ENCODE results near the gene RPF1. TPM values are rescaled to one million over a fixed set of nuclear protein-coding genes. Genes with fewer than 3 reads are reported as not detected.
A peak's percentile ranks its signal among the peaks of the same experiment; 100 is the strongest.
"Not testable (repeated sequence)": the region's sequence is repeated elsewhere in the genome, so short reads cannot be mapped to it uniquely, and the experiment has no call there.

Gene RPF1, protein sequence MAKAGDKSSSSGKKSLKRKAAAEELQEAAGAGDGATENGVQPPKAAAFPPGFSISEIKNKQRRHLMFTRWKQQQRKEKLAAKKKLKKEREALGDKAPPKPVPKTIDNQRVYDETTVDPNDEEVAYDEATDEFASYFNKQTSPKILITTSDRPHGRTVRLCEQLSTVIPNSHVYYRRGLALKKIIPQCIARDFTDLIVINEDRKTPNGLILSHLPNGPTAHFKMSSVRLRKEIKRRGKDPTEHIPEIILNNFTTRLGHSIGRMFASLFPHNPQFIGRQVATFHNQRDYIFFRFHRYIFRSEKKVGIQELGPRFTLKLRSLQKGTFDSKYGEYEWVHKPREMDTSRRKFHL
- 68.0 and 68.2 TPM in 2 replicates for total RNA-seq (2014; rRNA removed; shearing (Covaris generic))
- 39.4 and 43.7 TPM in 2 replicates for polyA plus RNA-seq (2015; cell fraction: cytosol; rRNA removed)
- polyA plus RNA-seq (2015; cell fraction: nucleus; rRNA removed): 19.6 and 27.0 TPM in 2 replicates

DNA sequence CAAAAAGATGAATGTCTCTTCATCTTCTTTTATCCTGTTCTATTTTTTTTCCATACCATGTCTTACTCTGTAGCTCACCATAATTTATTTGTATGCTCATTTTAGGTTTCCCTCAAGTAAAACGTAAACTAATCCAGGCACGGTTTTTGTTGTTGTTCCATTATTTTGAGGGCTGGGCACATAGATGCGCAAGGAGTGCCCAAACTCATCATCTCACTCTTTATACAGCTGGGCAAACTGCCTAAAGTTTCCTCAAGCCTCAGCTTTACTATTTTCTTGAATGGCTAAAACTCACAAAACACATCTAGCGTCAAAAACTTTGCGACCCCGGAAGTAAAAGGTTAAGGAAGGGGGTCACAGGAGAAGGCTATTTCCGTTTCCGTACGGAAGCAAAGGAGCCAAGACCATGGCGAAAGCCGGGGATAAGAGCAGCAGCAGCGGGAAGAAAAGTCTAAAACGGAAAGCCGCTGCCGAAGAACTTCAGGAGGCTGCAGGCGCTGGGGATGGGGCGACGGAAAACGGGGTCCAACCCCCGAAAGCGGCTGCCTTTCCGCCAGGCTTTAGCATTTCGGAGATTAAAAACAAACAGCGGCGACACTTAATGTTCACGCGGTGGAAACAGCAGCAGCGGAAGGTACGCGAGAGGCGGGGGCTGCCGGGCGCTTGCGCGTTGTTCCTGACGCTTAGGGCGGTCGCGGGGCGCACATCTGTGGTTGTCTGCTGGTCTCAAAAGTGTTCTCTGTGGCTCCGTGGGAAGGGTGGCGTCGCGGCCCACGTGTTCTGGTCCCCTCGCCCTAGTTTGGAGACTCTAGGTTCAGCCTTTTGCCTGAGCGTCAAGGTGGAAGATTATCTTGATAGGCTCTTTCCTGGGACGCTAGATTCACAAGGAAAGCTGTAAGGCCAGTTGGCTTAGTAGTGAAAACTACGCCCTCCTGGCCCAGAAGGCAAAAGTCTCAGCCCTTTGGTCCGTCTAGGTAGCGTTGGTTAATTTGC is at the start of gene RPF1:
Gene RPF1, plus strand, starts transcription at position 391 of the 993 bp plus-strand sequence. Its CDS starts 16 bp downstream, at position 407.
- in situ Hi-C loops (cut with HindIII; ENCODE audit: low pct_unique_long_range_greater_than_20kb, low sequenced_read_pairs): no loop called here
- DNase-seq (ENCODE audit: low read depth, low spot score): peak; percentile 85

DNA sequence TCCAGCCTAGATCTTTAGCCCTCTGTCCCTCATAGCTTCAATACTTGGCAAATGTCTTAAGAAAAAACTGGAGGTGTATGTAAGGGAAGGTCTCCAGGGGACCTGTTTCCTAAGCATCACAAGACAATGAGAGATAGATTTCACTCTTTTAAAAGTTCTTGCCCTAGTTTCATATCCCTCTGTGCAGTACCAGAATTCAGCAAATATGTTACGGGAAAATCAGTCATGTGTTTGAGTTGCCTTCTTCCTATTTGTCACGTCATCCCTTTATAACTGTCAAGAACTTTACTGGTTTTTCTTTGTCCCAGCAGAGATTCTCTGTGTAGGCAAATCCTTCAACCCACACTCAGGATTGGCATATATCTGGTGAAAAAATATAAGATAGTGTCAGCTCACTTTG is 48.5 kb upstream of the RPF1 start:
- in situ Hi-C loops (cut with HindIII; ENCODE audit: low pct_unique_long_range_greater_than_20kb, low sequenced_read_pairs): loop anchor here (25.0 kb wide), 1 partner anchor 182 kb away; no protein-coding TSS in a partner anchor

DNA sequence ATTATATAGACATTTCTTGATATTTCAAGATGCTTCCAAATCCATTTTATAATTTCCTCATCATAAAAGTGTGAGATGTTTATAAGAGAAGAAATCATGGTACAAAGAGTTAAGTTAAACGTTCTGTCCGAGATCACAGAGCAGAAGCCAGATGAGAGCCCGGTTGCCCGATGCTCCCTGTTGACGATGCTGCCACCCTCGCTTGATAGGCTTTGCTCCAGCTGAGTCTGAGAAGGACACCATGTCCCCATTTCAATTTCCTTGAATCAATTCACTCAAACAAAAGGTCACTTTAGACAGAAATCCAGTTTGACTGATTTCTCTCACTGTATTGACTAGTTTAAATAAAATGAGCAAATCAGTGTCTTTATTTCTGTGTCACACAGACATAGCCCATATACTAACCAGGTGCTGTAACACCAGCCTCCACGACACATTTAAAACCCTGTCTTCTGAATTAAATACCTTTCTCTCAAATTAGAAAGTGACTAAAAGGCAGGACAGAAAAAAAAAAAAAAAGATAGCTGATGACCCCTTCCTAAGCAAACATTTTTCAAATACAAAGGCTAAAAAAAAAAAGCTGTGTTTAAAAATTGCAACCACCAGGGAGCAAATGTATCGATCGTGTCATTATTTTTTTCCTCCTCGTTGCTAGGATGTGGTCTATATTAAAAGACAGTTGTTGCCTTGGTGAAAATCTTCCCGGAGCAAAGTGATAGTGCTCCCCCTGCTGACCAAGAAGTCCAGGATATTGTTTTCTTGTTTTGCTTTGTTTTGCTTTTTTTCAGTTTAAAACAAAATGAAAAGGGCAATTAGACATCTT is 45.6 kb upstream of the RPF1 start:
- in situ Hi-C loops (cut with HindIII; ENCODE audit: low pct_unique_long_range_greater_than_20kb, low sequenced_read_pairs): loop anchor here (25.0 kb wide), 1 partner anchor 179 kb away; no protein-coding TSS in a partner anchor
- DNase-seq (ENCODE audit: low read depth, low spot score): peak; percentile 81

More for the DNA sequence above, 48.5 kb upstream of the RPF1 start:
- no peak for DNase-seq (ENCODE audit: low read depth, low spot score)

DNA sequence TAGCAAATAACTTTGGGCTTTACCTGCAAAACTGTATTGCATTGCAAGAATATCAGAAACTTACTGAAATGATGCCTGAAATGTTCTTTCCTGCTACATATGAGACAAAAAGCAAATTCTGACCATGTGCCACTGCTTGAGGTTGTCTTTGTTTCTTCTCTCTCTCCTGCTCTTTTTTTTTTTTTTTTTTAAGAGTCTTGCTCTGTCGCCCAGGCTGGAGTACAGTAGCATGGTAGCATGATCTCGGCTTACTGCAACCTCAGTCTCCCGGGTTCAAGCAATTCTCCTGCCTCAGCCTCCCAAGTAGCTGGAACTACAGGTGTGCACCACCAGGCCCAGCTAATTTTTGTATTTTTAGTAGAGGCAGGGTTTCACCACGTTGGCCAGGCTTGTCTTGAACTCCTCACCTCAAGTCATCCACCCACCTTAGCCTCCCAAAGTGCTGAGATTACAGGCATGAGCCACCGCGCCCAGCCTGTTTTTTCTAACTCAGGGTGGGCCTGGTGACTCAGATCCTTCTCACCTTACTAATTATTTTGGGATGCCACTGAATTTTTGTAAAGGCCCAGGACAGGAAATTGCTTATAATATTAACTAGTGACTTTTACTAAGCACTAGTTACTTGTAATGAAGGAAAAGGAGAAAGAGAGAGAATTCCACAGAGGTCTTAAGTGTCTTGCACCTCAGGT is 44.8 kb upstream of the RPF1 start:
- in situ Hi-C loops (cut with HindIII; ENCODE audit: low pct_unique_long_range_greater_than_20kb, low sequenced_read_pairs): loop anchor here (25.0 kb wide), 1 partner anchor 178 kb away; no protein-coding TSS in a partner anchor
- DNase-seq (ENCODE audit: low read depth, low spot score): no peak

DNA sequence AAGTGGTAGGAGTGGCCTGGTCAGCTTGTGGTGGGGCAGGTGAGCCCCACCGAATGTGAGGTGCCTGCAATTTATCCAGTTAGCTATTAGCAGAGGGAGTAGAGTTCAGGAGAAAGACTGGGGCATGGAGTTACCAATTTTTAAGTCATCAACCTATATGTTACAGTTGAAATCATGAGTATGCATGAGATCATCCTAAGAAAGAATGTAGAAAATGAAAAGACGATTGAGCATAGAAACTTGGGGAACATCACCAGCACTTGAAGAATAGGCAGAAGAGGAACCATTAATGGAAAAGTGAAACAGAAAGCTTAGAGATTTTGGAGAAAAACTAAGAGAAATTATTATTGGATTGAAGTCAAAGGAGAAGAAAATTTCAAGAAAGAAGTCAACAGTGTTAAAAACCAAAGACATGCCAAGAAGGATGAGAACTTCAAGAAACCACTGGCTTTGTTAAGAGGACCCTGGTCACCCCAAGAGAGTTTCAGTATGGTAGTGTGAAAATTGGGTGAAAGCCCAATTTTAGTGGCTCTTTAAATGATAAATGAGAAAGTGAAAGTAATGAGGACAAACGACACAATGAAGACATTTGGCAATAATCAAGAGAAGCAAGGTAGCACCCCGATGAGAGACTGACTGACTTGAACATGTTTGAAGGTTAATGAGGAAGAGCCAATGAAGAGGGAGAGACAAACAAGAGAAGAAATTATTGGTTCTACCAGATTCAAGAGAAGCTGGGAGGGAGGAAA is 44.1 kb upstream of the RPF1 start:
- DNase-seq (ENCODE audit: low read depth, low spot score): no peak
- in situ Hi-C loops (cut with HindIII; ENCODE audit: low pct_unique_long_range_greater_than_20kb, low sequenced_read_pairs): loop anchor here (25.0 kb wide), 1 partner anchor 177 kb away; no protein-coding TSS in a partner anchor

DNA sequence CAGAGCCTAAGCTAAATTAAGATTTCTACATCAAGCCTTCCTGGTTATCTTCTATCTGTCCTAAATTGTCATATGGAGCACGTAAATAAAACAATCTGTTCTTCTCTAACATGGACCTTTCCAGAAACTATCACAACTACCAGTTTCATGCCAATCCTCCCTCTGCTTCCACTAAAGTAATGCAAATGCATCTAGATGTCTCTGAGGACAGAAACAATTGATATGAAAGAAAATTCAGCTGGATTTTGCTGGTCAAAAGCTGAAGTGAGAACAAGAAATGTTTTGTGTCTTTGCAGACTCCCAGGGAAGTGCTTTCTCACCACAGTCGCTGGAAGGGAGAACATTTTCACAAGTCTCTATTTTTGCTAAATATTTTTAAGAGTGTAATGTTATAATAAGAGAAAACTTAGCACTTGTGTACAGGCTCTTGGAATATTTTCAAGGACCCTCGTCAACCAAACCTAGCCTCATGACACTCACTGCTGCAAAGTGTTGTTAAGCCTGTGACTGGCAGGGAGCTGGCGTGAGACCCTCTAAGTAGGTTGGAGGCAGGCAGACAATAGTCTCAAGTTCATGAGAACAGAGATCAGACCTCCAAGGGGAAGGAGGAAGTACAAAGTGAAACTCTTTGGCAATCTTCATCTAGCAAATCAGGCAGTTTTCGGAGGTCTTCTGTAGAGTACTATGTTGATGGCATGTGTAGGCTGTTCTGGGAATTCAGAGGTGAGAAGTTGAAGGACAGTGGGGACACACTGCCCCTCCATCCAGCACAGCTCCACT is 42.0 kb upstream of the RPF1 start:
- DNase-seq (ENCODE audit: low read depth, low spot score): no peak
- in situ Hi-C loops (cut with HindIII; ENCODE audit: low pct_unique_long_range_greater_than_20kb, low sequenced_read_pairs): loop anchor here (25.0 kb wide), 1 partner anchor 175 kb away; no protein-coding TSS in a partner anchor

DNA sequence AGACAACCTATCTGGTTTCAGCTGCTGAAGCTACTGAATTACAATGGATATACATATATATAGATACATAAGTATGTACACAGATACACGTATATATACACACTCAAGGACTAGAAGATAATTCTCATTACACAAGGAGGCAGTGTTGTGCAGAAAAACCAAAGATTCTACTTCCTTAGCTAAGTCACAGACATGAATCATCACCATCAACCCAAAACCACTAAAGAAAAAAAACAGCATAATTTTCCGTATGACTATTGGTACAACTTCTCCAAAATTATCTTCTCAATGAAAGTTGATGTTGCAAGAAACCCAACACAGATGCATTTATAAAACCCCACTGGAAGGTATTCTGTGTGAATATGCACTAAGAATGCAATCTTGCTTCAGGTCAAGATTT is 36.8 kb upstream of the RPF1 start:
- peak; percentile 80 for DNase-seq (ENCODE audit: low read depth, low spot score)
- in situ Hi-C loops (cut with HindIII; ENCODE audit: low pct_unique_long_range_greater_than_20kb, low sequenced_read_pairs): loop anchor here (25.0 kb wide), 1 partner anchor 170 kb away; no protein-coding TSS in a partner anchor

DNA sequence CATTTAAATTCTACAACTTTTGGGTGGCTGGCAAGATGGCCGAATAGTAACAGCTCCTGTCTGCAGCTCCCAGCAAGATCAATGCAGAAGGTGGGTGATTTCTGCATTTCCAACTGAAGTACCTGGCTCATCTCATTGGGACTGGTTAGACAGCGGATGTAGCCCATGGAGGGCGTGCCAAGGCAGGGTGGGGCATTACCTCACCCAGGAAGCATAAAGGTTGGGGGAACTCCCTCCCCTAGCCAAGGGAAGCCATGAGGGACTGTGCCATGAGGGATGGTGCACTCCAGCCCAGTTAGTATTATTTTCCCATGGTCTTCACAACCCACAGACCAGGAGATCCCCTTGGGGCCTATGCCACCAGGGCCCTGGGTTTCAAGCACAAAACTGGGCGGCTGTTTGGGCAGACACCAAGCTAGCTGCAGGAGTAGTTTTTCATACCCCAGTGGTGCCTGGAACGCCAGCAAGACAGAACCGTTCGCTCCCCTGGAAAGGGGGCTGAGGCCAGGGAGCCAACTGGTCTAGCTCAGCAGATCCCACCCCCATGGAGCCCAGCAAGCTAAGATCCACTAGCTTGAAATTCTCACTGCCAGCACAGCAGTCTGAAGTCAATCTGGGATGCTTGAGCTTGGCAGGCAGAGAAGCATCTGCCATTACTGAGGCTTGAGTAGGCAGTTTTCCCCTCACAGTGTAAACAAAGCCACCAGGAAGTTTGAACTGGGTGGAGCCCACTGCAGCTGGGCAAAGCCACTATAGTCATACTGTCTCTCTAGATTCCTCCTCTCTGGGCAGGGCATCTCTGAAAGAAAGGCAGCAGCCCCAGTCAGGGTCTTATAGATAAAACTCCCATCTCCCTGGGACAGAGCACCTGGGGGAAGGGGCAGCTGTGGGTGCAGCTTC is 36.1 kb upstream of the RPF1 start:
- DNase-seq (ENCODE audit: low read depth, low spot score): not testable (repeated sequence)
- in situ Hi-C loops (cut with HindIII; ENCODE audit: low pct_unique_long_range_greater_than_20kb, low sequenced_read_pairs): loop anchor here (25.0 kb wide), 1 partner anchor 169 kb away; no protein-coding TSS in a partner anchor

DNA sequence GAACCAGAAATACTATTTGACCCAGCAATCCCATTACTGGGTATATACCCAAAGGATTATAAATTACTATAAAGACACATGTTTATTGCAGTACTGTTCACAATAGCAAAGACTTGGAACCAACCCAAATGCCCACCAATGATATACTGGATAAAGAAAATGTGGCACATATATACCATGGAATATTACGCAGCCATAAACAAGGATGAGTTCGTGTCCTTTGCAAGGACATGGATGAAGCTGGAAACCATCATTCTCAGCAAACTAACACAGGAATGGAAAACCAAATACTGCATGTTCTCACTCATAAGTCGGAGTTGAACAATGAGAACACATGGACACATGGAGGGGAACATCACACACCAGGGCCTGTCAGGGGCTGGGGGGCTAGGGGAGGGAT is 30.4 kb upstream of the RPF1 start:
- in situ Hi-C loops (cut with HindIII; ENCODE audit: low pct_unique_long_range_greater_than_20kb, low sequenced_read_pairs): loop anchor here (25.0 kb wide), 1 partner anchor 164 kb away; no protein-coding TSS in a partner anchor

DNA sequence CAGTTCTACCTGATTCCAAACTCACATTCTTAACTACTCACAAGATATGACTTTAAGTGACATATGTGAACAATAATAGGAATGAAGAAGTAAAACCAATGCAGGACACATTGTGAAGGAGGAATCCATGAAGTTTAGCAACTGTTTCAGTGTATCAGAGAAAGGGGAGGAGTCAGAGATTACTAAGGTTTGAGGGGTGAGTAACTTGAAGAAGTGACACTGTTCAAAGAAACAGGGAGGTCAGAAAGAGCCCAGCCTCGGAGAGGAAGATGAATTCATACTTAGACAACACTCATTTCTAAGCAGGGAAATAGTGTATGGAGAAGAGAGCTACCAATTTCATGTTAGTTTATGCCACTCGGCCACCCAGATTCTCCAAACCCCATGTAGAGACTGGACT is 28.2 kb upstream of the RPF1 start:
- in situ Hi-C loops (cut with HindIII; ENCODE audit: low pct_unique_long_range_greater_than_20kb, low sequenced_read_pairs): no loop called here
- no peak for DNase-seq (ENCODE audit: low read depth, low spot score)

More for the DNA sequence above, 30.4 kb upstream of the RPF1 start:
- not testable (repeated sequence) for DNase-seq (ENCODE audit: low read depth, low spot score)

DNA sequence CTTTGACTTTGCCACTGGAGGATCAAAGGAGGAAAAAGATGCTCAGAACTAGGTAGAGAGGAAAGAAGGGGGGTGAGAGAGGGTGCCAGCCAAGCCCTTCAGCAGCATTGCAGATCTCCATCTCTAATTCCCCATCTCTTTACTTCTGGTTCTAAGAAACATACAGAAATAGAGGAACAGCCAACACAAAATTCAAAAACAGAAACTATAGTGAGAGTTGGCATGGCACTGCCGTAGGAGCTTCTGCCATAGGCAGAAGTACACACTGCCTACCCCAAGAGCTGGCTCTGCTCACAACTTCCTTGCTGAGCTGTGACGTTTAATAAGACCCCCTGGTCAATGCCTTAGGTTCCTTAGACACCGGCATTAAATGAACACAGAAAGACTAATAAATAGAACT is 26.6 kb upstream of the RPF1 start:
- in situ Hi-C loops (cut with HindIII; ENCODE audit: low pct_unique_long_range_greater_than_20kb, low sequenced_read_pairs): no loop called here
- no peak for DNase-seq (ENCODE audit: low read depth, low spot score)

DNA sequence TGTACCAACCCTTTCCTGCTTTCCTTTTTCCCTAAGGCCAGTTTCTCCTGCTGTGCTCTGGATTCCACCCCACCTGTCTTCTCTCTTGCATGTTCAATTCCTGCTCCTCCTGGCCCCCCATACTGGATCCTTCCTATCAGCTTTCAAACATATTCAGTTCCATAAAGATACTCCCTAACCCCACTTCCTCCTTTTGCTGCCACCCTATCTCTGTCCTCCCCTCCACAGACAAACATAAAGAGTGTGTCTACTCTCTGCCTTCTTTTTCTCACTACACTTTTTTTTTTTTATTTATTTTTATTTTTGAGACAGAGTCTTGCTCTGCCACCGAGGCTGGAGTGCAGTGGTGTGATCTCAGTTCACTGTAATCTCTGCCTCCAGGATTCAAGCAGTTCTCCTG is 16.9 kb upstream of the RPF1 start:
- DNase-seq (ENCODE audit: low read depth, low spot score): no peak
- in situ Hi-C loops (cut with HindIII; ENCODE audit: low pct_unique_long_range_greater_than_20kb, low sequenced_read_pairs): no loop called here

DNA sequence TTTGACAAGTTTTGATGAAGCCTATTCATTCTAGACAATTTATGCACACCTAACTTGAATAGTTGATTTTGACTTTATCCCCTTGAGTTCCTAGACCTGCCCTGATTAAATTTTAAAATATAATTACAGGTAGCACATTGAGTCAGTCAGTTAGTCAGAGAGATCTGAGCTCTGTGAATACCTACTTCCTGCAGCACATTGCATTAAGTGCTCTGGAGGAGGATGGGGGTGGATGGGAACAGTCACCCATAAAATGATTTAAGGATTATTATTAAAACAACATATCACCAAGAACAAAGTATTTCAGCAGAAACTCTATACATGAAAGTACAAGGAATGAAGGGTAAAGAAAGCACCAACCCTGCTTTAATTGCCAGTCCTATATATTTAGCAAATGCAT is 11.8 kb upstream of the RPF1 start:
- in situ Hi-C loops (cut with HindIII; ENCODE audit: low pct_unique_long_range_greater_than_20kb, low sequenced_read_pairs): no loop called here
- DNase-seq (ENCODE audit: low read depth, low spot score): no peak

DNA sequence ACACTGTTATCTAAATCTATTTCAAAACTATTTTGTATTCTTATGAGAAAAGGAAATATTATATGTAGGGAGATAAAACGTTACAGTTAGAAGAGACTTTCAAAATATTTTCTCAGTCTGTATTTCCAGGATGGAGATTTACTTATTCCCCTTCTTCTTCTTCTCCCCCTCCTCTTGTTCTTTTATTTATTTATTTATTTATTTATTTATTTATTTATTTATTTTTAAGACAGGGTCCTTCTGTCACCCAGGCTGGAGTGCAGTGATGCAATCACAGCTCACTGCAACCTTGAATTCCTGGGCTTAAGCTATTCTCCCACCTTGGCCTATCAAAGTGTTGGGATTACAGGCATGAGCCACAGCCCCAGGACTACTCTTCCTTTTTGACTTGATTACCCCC is 2.8 kb upstream of the RPF1 start:
- in situ Hi-C loops (cut with HindIII; ENCODE audit: low pct_unique_long_range_greater_than_20kb, low sequenced_read_pairs): no loop called here
- DNase-seq (ENCODE audit: low read depth, low spot score): no peak
